Measurements from ENCODE around the gene EXOC1.

GRCh38 chr4:55837903-55838302 lies 15.5 kb upstream of the EXOC1 start:
- TF ChIP-seq BHLHE40 (IDR thresholded peaks at IDR 0.05; ENCODE audit: low read depth, low read length) (no peak), POLR2A (IDR thresholded peaks at IDR 0.05; ENCODE audit: low read depth, low read length) (no peak), CTCF (conservative IDR thresholded peaks at IDR 0.05; ENCODE audit: low read depth, low read length) (no peak), RFX5 (IDR thresholded peaks at IDR 0.05; ENCODE audit: low read depth, low read length) (no peak), RAD21 (IDR thresholded peaks at IDR 0.05; ENCODE audit: low read length) (no peak), MXI1 (IDR thresholded peaks at IDR 0.05; ENCODE audit: borderline replicate concordance, low read depth, low read length) (no peak), USF2 (IDR thresholded peaks at IDR 0.05; ENCODE audit: low read depth, low read length) (no peak), RCOR1 (IDR thresholded peaks at IDR 0.05; ENCODE audit: insufficient replicate concordance, low read length) (no peak), MAFK (IDR thresholded peaks at IDR 0.05; ENCODE audit: low read depth, low read length) (no peak), MAZ (IDR thresholded peaks at IDR 0.05; ENCODE audit: borderline replicate concordance, low read depth, low read length) (no peak), CEBPB (IDR thresholded peaks at IDR 0.05; ENCODE audit: low read depth, low read length) (no peak)
